Loucy (cell line): Measurements from ENCODE around the gene RTCB.
"Not testable (repeated sequence)": the region's sequence is repeated elsewhere in the genome, so short reads cannot be mapped to it uniquely, and the experiment has no call there.

Source experiments
- H2AFZ ChIP-seq: fragments of 200-600 bp; sonication (generic); 2 replicates; pipeline ENCODE4 v1.6.0; 2016; ENCODE audit warnings: antibody characterized with exemption, mild to moderate bottlenecking, low read length, moderate library complexity
- H3F3A ChIP-seq: fragments of 200-600 bp; 2 replicates; pipeline ENCODE4 v1.6.0; 2016; ENCODE audit warnings: antibody characterized with exemption, low read depth, mild to moderate bottlenecking
- H3K27me3 ChIP-seq: fragments of 200-600 bp; sonication (generic); 2 replicates; pipeline ENCODE4 v1.6.1; 2014; ENCODE audit warnings: low read length, mild to moderate bottlenecking; ENCODE audit not compliant: insufficient read depth, poor library complexity, severe bottlenecking
- H3K36me3 ChIP-seq: fragments of 200-600 bp; sonication (generic); 2 replicates; pipeline ENCODE4 v1.6.1; 2016; ENCODE audit warnings: low read length; ENCODE audit not compliant: insufficient read depth
- H3K4me1 ChIP-seq: fragments of 200-600 bp; sonication (generic); 2 replicates; pipeline ENCODE4 v1.5.1; 2014; ENCODE audit warnings: low read length, mild to moderate bottlenecking; ENCODE audit not compliant: insufficient read depth, poor library complexity, severe bottlenecking
- H3K4me2 ChIP-seq: fragments of 200-600 bp; sonication (generic); 2 replicates; pipeline ENCODE4 v1.6.0; 2014; ENCODE audit warnings: antibody characterized with exemption, low read length, low read depth, mild to moderate bottlenecking; ENCODE audit not compliant: poor library complexity, severe bottlenecking
- H3K4me3 ChIP-seq: fragments of 200-600 bp; sonication (generic); 2 replicates; pipeline ENCODE4 v1.5.1; 2014; ENCODE audit warnings: low read length, mild to moderate bottlenecking, mixed read lengths; ENCODE audit not compliant: poor library complexity, severe bottlenecking
- H3K79me2 ChIP-seq: fragments of 200-600 bp; sonication (generic); 2 replicates; pipeline ENCODE4 v1.6.1; 2014; ENCODE audit warnings: low read length; ENCODE audit not compliant: insufficient read depth
- H3K9ac ChIP-seq: fragments of 200-600 bp; sonication (generic); 2 replicates; pipeline ENCODE4 v1.6.0; 2014; ENCODE audit warnings: mild to moderate bottlenecking, low read depth, low read length, moderate library complexity; ENCODE audit not compliant: poor library complexity, severe bottlenecking
- H3K9me2 ChIP-seq: fragments of 200-600 bp; sonication (generic); replicated peaks from 2 replicates; pipeline ENCODE4 v1.6.1; 2016; ENCODE audit warnings: low read depth, low read length, mixed read lengths
- H3K9me3 ChIP-seq: fragments of 200-600 bp; sonication (generic); 2 replicates; pipeline ENCODE4 v1.6.1; 2014; ENCODE audit warnings: mild to moderate bottlenecking, antibody characterized with exemption, low read length, low read depth; ENCODE audit not compliant: insufficient read depth
- H4K20me1 ChIP-seq: fragments of 200-600 bp; sonication (generic); 2 replicates; pipeline ENCODE4 v1.6.0; 2014; ENCODE audit warnings: antibody characterized with exemption, low read length, mild to moderate bottlenecking; ENCODE audit not compliant: insufficient read depth, poor library complexity, severe bottlenecking
- CTCF ChIP-seq: fragments of 200-600 bp; sonication (generic); conservative IDR thresholded peaks from 2 replicates; pipeline ENCODE4 v1.5.1; 2014; ENCODE audit warnings: mild to moderate bottlenecking, antibody characterized with exemption, low read length
- EZH2phosphoT487 ChIP-seq: fragments of 200-600 bp; IDR thresholded peaks from 2 replicates; pipeline ENCODE4 v1.6.1; 2018; ENCODE audit warnings: antibody characterized with exemption, mild to moderate bottlenecking, moderate library complexity, borderline replicate concordance

RTCB gene

GRCh38 chr22:32357567-32357966 lies 54.5 kb downstream of the RTCB start, which contains the start of gene RFPL3:
TSS of gene RFPL3 (plus strand) at chr22:32357867. CDS start at chr22:32358072, 205 bp downstream.
- not testable (repeated sequence) for H3K4me3 ChIP-seq, H2AFZ ChIP-seq, H3F3A ChIP-seq, H3K79me2 ChIP-seq, H4K20me1 ChIP-seq, H3K4me2 ChIP-seq, H3K36me3 ChIP-seq, H3K27me3 ChIP-seq, H3K9me2 ChIP-seq, H3K4me1 ChIP-seq, H3K9ac ChIP-seq, H3K9me3 ChIP-seq

- TF ChIP-seq CTCF (0 out of 2 replicates have a peak, but pooled peaks have one; percentile 24), EZH2phosphoT487 (no peak)
- no peak overlapping the region for H3K4me3 ChIP-seq
- H3K27me3 ChIP-seq, result no peaks in the 10 kb centered on the region
- H3K9me3 ChIP-seq, result no peaks in the 10 kb centered on the region
- no peaks in the 10 kb centered on the region for H3K4me1 ChIP-seq
- 0 out of 2 replicates have a peak overlapping the region, but pooled peaks have one; percentile 18 for H2AFZ ChIP-seq
- no peaks in the 10 kb centered on the region for H3K79me2 ChIP-seq
- H3F3A ChIP-seq, result no peaks in the 10 kb centered on the region
- H3K4me2 ChIP-seq, result no peak overlapping the region
- H3K9me2 ChIP-seq, result no peaks in the 10 kb centered on the region
- H4K20me1 ChIP-seq, result no peaks in the 10 kb centered on the region
- no peaks in the 10 kb centered on the region for H3K36me3 ChIP-seq
- no peak overlapping the region for H3K9ac ChIP-seq
Observed at GRCh38 chr22:32355760-32356159, 56.3 kb downstream of the RTCB start.

GRCh38 chr22:32354360-32355351 lies 57.4 kb downstream of the RTCB start:
- no peaks in the 10 kb centered on the region for H3K27me3 ChIP-seq
- no peak overlapping the region for H3K4me2 ChIP-seq
- no peaks in the 10 kb centered on the region for H3K79me2 ChIP-seq
- H3F3A ChIP-seq, result no peaks in the 10 kb centered on the region
- no peaks in the 10 kb centered on the region for H3K9me2 ChIP-seq
- no peaks in the 10 kb centered on the region for H3K36me3 ChIP-seq
- H3K9ac ChIP-seq, result no peak overlapping the region
- no peaks in the 10 kb centered on the region for H4K20me1 ChIP-seq
- TF ChIP-seq EZH2phosphoT487, result no peak
- no peak for TF ChIP-seq CTCF
- H3K4me1 ChIP-seq, result no peaks in the 10 kb centered on the region
- no peak overlapping the region for H2AFZ ChIP-seq
- H3K4me3 ChIP-seq, result no peak overlapping the region
- no peaks in the 10 kb centered on the region for H3K9me3 ChIP-seq

- Histone ChIP-seq H3K4me1 (no peaks in the 10 kb centered on the region), H3F3A (no peaks in the 10 kb centered on the region), H3K4me2 (no peak overlapping the region), H3K9ac (no peak overlapping the region), H3K79me2 (no peaks in the 10 kb centered on the region), H4K20me1 (no peaks in the 10 kb centered on the region), H3K9me3 (no peaks in the 10 kb centered on the region), H3K4me3 (no peak overlapping the region), H3K36me3 (no peaks in the 10 kb centered on the region), H3K27me3 (no peaks in the 10 kb centered on the region), H2AFZ (no peak overlapping the region), H3K9me2 (no peaks in the 10 kb centered on the region)
- no peak for TF ChIP-seq EZH2phosphoT487
- TF ChIP-seq CTCF, result no peak
Observed at GRCh38 chr22:32353840-32354239, 58.2 kb downstream of the RTCB start.
